Suprapubic skin (tissue), 3 donors: Measurements from ENCODE around the gene TMEM175.

Experiments
- POLR2A ChIP-seq, 2 donors: fragments of 450-650 bp; IDR thresholded peaks; one replicate each; pipeline ENCODE4 v1.6.1; 2017; ENCODE audit warnings: antibody characterized with exemption in 2 of 2, mild to moderate bottlenecking in 2 of 2, moderate library complexity in 2 of 2
- TF ChIP-seq, protein P1 (sequence below), 2 donors: fragments of 200-600 bp in 1 of 2; fragments of 450-650 bp in 1 of 2; sonication (generic) in 1 of 2; IDR thresholded peaks; one replicate each; pipeline ENCODE4 v1.5.1; 2016 to 2019; ENCODE audit warnings: antibody characterized with exemption in 2 of 2, mild to moderate bottlenecking in 1 of 2, moderate library complexity in 1 of 2

DNA sequence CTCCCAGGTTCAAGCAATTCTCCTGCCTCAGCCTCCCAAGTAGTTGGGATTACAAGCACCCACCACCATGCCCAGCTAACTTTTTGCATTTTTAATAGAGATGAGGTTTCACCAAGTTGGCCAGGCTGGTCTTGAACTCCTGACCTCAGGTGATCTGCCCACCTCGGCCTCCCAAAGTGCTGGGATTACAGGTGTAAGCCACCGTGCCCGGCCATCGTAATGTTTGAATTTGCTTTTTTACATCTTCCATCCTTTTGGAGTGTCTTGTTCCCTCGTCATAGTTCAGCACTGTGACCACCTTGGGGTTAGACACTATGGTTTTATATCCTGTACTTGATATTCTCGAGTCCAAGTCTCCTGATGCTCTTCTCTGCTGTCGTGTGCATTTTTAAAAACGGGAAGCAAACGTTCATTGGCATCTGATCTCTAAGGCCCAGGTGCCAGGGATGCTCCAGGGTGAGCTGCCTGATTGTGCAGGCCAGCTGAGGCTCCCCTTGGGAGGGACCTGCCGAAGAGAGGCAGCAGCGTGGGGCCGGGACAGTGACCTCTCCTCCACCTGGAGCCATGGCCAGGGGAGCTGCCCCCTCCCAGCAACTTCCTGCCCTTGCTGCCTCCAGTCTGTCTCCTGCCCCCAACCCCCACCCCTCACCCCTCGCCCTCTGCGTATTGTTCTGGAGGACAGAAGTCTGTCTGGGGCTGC lies 24.4 kb downstream of the TMEM175 start:
- TF ChIP-seq, protein P1, sequence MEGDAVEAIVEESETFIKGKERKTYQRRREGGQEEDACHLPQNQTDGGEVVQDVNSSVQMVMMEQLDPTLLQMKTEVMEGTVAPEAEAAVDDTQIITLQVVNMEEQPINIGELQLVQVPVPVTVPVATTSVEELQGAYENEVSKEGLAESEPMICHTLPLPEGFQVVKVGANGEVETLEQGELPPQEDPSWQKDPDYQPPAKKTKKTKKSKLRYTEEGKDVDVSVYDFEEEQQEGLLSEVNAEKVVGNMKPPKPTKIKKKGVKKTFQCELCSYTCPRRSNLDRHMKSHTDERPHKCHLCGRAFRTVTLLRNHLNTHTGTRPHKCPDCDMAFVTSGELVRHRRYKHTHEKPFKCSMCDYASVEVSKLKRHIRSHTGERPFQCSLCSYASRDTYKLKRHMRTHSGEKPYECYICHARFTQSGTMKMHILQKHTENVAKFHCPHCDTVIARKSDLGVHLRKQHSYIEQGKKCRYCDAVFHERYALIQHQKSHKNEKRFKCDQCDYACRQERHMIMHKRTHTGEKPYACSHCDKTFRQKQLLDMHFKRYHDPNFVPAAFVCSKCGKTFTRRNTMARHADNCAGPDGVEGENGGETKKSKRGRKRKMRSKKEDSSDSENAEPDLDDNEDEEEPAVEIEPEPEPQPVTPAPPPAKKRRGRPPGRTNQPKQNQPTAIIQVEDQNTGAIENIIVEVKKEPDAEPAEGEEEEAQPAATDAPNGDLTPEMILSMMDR (IDR thresholded peaks at IDR 0.05) = no peak
- TF ChIP-seq POLR2A (IDR thresholded peaks at IDR 0.05) = no peak
